GM18861 (cell line): ENCODE results near the gene YBX3.
"Not testable (repeated sequence)": the region's sequence is repeated elsewhere in the genome, so short reads cannot be mapped to it uniquely, and the experiment has no call there.

ENCODE experiments used
- ATAC-seq: cut with Tn5 transposase; IDR thresholded peaks from one replicate; pipeline ENCODE4 v1.9.1; 2021; ENCODE audit not compliant: unreplicated experiment

YBX3 gene

DNA sequence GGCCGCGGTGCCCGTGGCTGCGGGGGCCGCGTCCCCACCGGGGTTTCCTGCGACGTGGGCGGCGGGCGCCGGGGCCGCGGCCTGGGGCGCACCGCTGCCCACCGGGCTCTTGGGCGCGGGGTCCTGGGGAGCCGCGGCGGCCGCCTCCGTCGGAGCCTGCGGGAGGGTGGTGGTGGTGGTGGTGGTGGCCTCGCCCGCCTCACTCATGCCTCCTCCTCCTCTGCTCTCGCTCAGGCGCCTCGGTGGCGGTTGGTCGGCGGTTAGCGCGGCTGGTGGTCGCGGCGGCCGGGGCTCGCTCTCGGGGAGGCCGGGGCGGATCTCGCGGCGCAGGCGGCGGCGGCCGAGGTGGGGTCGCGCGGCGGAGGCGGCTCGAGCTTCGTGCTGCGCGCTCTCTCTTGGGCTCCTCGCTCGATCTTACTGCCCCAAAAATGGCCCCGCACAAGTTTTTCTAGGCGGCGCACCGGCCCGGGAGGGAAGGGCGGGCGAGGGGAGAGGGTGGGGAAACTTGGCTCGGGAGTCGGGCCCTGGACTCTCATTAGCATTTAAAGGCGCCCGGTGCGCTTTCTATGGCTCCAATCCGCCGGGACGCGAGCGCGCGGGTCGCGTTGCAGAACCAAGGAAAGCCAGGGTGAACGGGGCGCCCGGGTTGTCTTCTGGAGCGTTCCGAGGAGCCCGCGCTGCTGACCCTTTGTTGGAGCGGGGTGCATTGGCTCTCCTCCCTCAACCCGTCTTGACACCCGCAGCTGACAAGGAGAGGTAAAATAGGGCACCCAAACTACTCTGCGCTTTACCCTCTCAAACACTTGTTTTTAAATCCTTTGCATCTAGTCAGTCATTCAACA, at the start of gene YBX3:
YBX3 (minus strand) TSS at position 419 of the 842 bp plus-strand sequence; CDS start at position 207, 212 bp downstream.
- ATAC-seq = peak; percentile 29

DNA sequence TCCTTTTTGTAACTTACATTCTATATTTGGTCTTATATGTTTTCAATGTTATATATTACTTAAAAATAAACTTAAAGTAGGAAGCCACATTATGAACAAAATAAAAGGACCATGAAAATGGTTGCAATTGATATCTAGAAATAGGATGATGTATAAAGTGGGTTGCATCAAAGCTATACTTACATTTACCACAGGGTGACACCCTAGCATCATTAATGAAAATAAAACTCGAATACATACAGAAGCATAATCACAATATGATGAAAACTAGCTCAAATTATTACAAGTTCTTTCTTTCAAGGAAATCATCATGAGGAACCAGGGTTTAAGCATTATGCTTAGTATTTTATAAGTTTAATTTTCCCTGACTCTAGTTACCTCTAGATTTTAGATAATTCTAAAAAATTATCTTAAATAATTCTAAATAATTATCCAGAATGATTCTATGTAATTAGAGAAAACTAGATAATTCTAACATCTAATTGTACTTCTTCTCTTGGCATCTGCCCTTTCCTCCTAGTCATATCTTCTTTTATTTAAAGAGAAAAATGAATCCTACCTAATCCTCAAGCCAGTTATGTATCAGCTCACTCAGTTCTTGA, 48.1 kb upstream of the YBX3 start:
- ATAC-seq = no peak

DNA sequence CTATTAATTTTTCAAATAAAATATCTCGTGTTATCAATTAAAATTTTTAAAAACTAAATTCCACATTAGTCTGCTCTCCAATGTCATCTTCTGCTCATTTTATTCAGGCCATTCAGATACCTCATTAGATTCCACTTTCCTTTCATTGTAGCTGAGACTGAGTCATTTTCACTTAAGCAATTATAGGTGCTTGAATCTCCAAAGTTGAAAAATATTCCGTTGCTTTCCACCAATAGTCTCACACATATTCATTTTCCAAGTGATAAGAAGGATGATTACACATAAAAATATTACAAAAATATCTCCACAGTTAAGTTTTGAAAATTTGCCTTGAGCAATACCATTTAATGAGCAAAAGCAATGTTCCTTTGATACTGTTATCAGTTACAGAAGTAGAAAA, 36.5 kb upstream of the YBX3 start:
- ATAC-seq = no peak

DNA sequence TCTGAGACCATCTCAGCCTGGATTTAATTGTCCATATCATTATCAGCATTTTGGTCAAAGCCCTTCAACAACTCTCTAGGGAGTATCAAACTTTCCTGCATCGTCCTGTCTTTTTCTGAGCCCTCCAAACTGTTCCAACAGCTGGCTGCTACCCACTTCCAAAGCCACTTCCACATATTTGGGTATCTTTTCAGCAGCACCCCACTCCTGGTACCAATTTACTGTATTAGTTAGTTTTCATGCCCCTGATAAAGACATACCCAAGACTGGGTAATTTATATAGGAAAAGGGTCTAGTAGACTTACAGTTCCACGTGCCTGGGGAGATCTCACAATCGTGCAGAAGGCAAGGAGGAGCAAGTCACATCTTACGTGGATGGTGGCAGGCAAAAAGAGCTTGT, 33.1 kb upstream of the YBX3 start:
- ATAC-seq = no peak

DNA sequence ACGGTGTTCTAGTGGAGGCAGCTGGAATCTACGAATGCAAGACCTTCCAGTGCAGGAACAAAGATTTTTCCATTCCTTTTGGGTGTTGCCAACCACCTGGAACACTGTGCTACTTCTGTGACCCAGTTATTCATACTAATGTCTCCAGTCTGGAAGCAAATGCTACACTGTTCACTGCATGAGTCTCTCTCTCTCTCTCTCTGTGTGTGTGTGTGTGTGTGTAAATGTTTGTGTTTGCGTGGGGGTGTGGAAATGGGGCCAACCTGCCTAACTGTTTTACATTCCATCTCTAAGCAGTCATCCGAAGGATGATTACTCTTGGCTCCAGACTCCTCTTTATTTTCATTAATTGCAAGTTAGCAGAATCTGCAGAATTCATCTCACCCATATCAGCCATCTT, 29.9 kb upstream of the YBX3 start:
- no peak for ATAC-seq

DNA sequence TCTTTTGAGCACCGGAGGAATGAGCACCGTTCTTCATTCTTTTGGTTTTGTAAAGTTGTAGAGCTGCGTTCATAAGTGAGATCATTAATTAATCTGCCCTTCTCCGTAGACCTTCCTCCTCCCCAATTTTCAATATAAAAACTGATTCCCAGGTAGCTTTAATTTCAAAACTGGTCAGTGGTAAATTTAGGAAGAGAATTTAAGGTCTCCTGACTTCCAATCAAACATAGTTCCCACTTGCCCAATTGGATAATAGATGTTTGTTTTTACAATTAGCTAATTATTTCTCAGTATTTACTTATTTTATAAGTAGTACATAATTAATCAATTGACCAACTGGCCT, 27.2 kb upstream of the YBX3 start:
- ATAC-seq = no peak

DNA sequence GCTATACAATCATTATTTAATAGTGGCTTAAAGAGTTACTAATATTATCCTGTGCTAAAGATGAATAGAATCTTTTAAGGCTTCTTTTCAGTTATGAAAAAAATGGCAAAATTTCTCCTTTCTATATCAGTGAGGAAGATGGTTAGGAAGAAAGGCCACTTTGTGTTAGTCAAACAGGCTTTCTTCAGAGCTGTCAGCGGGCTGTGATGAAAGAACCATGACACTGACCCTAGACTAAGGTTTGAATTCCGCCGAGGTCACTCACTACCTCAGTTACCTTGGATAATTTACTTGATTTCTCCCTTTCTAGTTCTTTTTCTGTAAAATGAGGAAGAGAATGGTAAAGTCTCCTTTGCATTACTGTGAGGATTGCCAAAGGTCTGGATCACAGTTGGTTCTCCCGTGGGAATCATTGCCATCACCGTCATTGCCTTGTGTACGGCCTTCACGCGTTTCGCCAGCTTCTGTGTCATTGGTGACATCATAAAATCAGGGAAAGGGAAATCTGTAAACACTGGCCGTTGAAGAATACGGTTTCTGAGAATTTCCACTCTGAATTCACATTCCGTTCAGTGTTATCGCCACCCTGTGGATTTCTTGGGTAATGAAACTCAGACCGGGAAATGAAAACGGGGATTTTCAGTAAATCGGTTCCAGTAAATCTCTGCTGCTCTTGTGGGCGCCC, 26.7 kb upstream of the YBX3 start:
- ATAC-seq = peak; percentile 92

DNA sequence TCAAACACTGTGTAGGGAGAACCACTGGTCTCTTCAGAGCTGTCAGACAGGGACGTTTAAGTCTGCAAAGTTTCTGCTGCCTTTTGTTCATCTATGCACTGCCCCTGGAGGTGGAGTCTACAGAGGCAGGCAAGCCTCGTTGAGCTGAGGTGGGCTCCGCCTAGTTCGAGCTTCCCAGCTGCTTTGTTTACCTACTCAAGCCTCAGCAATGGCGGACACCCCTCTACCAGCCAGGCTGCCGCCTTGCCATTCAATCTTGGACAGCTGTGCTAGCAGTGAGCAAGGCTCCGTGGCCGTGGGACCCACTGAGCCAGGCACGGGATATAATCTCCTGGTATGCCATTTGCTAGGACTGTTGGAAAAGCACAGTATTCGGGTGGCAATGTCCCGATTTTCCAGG, 24.6 kb upstream of the YBX3 start:
- no peak for ATAC-seq

DNA sequence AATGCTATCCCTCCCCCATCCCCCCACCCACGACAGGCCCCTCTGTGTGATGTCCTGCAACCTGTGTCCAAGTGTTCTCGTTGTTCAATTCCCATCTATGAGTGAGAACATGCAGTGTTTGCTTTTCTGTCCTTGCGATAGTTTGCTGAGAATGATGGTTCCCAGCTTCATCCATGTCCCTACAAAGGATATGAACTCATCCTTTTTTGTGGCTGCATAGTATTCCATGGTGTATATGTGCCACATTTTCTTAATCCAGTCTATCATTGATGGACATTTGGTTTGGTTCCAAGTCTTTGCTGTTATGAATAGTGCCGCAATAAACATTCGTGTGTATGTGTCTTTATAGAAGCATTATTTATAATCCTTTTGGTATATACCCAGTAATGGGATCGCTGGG, 20.3 kb upstream of the YBX3 start:
- ATAC-seq = not testable (repeated sequence)

DNA sequence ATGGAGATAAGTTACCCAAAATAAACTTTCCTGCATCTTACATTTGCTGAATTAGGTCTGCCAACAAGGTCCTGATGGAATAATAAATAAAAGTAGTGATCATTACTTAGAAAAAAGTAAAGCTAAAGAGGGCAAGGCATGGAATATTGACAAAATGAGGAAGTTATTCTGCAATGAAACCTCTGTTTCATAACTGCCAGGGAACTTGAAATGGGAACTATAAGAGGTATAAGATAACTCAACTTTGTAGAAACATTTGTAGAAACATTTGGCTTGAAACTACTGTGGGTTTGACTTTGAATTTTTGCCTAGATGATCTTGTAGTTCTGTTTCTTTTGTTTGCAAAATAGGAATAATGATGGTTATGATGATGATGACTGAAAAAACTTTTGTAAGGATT, 18.7 kb upstream of the YBX3 start:
- ATAC-seq = no peak

DNA sequence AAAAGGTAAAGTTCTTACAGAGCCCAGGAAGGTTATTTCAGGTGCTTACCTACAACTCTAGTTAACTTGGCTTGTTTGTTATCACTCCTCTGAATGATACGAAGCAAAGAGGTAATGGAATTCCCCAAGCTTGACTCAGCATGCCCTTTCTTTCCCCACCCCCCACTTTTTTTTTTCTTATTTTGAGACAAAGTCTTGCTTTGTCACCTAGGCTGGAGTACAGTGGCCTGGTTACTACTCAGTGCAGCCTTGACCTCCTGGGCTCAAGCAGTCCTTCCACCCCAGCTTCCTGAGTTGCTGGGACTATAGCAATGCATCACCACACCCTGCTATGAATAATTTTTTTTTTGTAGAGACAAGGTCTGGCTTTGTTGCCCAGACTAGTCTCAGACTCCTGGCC, 17.1 kb upstream of the YBX3 start:
- ATAC-seq = no peak

DNA sequence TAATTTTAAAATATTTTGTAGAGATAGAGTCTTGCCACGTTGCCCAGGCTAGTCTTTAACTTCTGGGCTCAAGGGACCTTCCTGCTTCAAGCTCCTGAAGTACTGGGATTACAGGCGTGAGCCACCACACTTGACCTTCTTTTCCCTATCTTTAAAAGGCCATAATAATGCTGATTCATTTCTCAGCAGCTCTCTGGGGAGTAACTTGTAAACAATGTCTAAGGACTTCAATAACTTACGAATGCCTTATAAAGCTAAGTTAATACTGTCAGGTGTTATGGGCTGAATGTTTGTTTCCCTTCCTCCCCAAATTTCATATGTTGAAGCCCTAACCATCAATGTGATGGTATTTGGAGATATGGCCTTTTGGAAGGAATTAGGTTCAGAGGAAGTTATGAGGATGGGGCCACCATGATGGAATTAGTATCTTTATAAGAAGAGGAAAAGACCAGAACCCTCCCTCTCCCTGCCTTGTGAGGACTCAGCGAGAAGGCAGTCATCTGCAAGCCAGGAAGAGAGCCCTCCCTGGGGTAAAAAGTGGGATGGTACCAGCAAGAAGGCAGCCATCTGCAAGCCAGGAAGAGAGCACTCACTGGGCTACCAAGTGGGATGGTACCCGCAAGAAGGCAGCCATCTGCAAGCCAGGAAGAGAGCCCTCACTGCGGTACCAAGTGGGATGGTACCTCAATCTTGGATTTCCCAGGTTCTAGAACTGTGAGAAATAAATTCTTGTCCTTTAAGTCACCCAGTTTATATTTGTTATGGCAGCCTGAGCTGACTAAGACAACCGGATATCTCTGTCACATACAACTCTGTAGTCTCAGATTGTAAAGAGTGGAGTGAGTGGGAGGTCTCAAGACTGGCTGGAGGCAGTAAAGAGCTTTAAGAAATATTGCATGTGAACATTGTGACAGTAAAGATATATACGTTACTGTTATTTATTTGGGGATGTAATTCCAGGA, 16.3 kb upstream of the YBX3 start:
- ATAC-seq = no peak

DNA sequence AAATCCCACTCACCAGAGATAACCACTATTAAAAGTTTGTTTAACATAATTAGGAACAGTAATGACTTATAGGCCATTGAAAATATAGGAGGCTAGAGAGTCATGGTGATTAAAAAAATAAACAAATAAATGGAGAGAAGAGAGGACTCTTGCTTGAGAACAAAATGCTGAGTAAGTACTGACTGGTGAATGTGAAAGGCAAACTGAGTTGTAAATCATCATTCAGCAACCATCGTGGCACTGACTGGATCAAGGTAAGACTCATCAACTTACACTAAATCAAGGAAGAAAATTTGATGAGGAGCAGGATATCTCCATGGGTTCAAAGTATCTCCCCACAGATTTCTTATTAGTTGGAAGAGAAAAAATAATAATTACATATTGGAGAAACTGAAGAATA, 14.1 kb upstream of the YBX3 start:
- no peak for ATAC-seq

DNA sequence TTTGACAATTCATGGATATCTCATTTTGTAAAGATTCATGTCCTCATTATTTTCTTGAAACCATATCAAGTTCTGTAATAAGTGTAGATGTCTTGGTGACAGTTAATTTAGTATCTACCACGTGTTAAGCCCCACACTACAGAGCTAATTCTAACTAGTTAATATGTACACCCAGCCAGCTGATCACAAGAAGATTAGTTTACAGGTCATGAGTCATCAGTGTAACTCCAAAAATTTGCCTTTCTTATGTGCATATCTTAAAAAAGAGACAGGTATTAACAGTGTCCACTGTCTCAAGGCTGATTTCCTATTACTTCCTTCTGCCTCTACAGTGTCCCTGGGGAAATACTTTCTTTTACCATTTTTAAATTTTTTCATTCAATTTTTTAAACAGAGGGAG, 13.3 kb upstream of the YBX3 start:
- no peak for ATAC-seq

DNA sequence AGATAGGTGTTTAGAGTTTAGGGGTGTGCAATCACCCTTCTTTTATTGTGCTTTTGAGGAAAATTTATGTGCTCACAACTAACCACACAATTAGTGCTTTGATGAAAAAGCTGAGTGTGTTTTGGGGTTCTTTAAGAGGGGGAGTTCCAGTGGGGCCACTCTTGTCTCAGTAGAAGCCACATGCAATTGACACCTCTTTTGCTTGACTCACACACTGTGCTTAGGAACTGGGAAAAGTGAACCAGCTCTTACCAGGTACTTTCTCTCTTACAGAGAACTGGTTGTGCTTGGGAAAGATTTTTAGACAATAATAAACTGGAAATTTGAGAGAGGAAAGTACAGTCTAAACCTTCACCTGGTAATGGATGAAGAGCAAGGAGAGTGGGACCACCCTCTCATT, 12.3 kb upstream of the YBX3 start:
- no peak for ATAC-seq

DNA sequence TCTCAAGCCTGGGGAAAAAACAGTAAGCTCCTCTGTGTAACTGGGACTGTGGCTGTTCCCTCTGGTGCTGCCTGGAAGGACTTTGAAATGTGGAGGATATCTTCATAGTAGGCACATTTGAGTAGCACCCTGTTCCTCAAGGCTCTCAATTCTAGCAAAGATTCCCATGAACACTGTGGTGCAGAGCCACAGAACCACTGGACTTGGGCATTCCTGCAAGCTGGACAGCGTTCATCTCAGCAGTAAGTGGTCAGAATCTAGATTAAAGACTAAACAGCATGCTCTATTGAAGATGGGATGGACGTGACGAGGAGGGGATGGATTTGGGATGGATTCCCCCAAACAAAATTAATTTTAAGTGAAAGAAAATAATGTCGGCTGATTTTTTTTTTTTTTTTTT, 9.4 kb upstream of the YBX3 start:
- no peak for ATAC-seq

DNA sequence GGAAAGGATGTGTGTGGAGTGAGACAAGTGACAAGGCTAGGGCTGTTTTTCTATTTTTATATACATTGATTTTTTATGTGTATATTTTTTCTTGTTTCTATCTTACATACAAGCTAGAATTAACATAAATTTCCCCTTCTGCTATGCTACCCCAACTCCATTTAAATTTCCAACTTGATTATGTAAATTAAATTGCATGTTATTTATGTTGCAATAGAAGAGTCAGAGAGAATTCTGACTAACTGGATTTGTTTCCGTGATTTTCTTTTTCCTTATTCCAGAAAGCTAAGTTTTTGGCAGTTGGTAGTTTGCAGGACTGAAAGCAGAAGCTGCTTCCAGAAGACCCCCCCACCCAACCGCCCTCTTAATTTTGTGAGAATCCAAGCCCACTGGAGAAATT, 8.9 kb upstream of the YBX3 start:
- no peak for ATAC-seq

DNA sequence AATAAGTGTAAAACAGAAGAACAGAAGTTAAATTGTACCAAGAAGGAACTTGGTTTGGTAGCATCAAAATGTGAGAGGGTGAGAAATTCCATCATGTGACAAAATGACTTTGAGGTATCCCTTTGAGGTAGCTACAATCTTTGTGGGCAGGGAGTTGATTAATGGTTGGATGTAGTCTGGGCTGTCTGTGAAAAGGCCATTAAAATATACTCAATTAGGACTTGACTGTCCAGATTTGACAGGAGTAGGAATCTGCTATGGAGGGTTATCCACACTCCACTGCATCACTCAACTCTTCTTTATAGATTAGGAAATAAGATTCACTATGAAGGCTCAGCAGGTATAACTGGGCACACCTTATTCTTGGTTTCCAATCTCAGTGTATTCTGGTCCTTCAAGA, 7.4 kb upstream of the YBX3 start:
- no peak for ATAC-seq

DNA sequence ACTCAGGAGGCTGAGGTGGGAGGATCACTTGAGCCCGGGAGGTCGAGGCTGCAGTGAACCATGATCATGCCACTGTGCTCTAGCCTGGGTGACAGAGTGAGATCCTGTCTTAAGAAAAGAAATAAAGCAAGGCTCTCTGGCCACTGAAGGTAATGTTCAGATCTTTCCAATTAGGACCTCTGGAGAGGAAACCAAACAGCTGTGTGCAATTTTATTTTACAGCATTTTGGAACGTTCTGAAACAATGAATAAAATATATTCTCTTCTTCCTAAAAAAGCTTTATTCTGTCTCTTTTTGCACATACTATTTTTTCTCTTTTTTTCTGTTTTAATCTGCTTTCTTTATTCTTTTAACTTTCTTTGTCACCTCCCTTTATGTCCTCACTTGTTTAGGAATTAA, 5.0 kb upstream of the YBX3 start:
- no peak for ATAC-seq

DNA sequence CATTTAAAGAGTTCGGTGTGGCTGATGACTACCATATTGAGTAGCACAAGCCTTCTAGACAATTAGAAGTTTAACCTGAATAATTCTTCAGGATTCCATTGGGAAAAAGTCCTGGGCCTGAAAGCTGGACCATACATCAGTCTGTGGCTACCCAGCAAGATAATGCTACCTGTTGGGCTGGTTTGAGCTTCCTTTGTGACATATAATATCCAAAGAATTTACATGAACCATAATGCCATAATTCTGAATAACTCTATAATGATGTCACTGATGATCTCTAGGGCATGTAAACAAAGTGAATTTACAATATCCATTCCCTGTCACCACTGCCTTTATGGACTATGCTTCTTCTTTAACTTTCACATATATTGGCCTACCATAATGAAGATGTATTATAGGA, 3.8 kb upstream of the YBX3 start:
- no peak for ATAC-seq

DNA sequence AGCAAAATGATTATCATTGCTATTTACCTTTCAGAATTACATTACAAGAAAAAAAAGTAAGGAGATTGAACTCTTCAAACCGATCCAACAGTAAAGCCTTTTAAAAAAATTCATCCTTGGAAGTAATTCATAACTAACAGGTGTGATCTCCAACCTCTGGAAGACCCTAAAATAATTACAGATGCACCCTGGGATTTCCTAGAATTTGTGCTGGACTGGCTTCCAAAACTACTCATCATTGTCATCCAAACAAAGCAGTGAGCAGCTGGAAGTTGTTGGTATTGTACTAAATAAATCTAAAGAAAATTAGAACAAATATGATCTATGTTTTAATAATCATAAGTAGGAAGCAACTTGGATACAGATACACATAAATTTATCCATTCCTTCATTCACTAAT, 1.9 kb upstream of the YBX3 start:
- ATAC-seq = no peak
